Right lobe of liver (tissue), 4 donors: ENCODE results near the gene VEGFA.

ENCODE experiments used
- POLR2A ChIP-seq: fragments of 450-650 bp; IDR thresholded peaks from one replicate; pipeline ENCODE4 v1.6.1; 2017; ENCODE audit warnings: antibody characterized with exemption, mild to moderate bottlenecking
- TF ChIP-seq, protein P1 (sequence below), 4 donors: fragments of 200-600 bp in 3 of 4; fragments of 450-650 bp in 1 of 4; IDR thresholded peaks; one replicate each; pipeline versions ENCODE4 v1.5.1 to v1.8.0; 2016 to 2022; ENCODE audit warnings: antibody characterized with exemption in 4 of 4, mild to moderate bottlenecking in 2 of 4
- donor health status: DM: no; HTN: no; CAD: no.
- donor health status: DM: no; HTN: no; CAD: no.
- donor health status: DM: no; HTN: yes; CAD: no.

- TF ChIP-seq, protein P1, sequence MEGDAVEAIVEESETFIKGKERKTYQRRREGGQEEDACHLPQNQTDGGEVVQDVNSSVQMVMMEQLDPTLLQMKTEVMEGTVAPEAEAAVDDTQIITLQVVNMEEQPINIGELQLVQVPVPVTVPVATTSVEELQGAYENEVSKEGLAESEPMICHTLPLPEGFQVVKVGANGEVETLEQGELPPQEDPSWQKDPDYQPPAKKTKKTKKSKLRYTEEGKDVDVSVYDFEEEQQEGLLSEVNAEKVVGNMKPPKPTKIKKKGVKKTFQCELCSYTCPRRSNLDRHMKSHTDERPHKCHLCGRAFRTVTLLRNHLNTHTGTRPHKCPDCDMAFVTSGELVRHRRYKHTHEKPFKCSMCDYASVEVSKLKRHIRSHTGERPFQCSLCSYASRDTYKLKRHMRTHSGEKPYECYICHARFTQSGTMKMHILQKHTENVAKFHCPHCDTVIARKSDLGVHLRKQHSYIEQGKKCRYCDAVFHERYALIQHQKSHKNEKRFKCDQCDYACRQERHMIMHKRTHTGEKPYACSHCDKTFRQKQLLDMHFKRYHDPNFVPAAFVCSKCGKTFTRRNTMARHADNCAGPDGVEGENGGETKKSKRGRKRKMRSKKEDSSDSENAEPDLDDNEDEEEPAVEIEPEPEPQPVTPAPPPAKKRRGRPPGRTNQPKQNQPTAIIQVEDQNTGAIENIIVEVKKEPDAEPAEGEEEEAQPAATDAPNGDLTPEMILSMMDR (IDR thresholded peaks at IDR 0.05): no peak
- no peak for TF ChIP-seq POLR2A
Observed at GRCh38 chr6:43796903-43797890, 27.2 kb downstream of the VEGFA start.
